Omental fat pad (tissue), 4 donors: ENCODE data around the gene CLIC3. TPM values are rescaled to one million over a fixed set of nuclear protein-coding genes. Genes with fewer than 3 reads are reported as not detected.
A peak's percentile ranks its signal among the peaks of the same experiment; 100 is the strongest.

ENCODE experiments used
- ATAC-seq: fragments of 150-250 bp; one replicate; pipeline ENCODE4 v1.9.1; 2016; ENCODE audit warnings: mild to moderate bottlenecking, moderate library complexity; ENCODE audit not compliant: low FRiP score
- DNase-seq: peaks from one replicate; pipeline ENCODE4 v3.0.0-alpha.2; 2019; ENCODE audit warnings: low spot score
- total RNA-seq, 4 donors: library from RNA; depleted of rRNA; stranded (reverse); fragments of >200 nt; gene quantifications; one replicate each; pipeline ENCODE4 v1.1.0, GENCODE V29; 2016
- TF ChIP-seq, protein P1 (sequence below), 3 donors: fragments of 450-650 bp; IDR thresholded peaks; one replicate each; pipeline ENCODE4 v1.5.1; 2016 to 2017; ENCODE audit warnings: antibody characterized with exemption in 3 of 3, mild to moderate bottlenecking in 3 of 3, moderate library complexity in 2 of 3

CLIC3 gene, protein sequence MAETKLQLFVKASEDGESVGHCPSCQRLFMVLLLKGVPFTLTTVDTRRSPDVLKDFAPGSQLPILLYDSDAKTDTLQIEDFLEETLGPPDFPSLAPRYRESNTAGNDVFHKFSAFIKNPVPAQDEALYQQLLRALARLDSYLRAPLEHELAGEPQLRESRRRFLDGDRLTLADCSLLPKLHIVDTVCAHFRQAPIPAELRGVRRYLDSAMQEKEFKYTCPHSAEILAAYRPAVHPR
- total RNA-seq: 1 to 10 TPM in 3 of 4 donors, under 1 TPM in 1; 0.95 to 9.7 (median 4.7) TPM

DNA sequence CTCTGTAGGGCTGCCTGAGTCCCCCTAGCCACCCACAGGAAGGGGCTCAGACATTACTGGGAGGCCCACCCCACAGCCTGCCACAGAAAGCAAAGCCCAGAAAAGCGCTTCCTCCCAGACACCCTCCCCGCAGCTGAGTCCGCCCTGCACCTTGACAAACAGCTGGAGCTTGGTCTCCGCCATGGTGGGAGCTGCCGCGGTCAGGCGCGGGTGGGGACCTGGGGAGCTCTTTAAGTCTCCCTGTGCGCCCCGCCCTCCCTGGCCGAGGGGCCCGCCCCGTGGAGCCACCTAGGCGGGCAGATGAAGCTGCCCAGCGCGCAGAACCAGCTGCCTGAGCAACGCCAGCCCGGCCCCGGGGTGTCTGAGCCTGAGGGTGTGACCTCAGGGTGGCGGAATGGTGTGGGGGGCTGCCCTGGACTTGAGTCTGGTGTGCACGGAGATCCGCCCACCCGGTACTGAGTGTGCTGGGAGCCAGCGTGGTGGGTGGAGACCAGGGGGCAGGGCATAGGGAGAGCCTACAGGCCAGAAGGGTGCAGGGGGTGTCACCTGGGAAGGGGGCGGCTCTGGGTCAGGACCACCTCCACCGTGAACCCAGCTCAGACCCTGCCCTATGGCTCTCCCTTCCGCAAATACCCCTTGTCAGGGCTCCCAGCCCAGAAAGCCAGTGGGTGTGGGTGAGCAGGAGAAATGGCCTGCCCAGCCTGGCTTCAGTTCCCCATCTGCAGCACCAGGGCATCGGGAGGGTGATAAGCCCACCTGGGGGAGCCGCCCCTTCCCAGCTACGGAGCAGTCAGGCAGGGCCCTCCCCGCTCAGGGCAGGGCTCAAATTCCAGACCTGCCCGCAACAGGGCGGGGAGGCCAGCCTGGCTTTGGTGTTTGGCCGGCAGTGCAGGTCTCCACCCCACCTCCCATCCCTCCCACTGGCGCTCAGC, at the start of gene CLIC3:
Gene CLIC3 (minus strand): TSS at position 208 of the 932 bp plus-strand sequence. CDS start 25 bp downstream, at position 183.
- DNase-seq (no peak), ATAC-seq (peak; percentile 19)
- TF ChIP-seq, protein P1, sequence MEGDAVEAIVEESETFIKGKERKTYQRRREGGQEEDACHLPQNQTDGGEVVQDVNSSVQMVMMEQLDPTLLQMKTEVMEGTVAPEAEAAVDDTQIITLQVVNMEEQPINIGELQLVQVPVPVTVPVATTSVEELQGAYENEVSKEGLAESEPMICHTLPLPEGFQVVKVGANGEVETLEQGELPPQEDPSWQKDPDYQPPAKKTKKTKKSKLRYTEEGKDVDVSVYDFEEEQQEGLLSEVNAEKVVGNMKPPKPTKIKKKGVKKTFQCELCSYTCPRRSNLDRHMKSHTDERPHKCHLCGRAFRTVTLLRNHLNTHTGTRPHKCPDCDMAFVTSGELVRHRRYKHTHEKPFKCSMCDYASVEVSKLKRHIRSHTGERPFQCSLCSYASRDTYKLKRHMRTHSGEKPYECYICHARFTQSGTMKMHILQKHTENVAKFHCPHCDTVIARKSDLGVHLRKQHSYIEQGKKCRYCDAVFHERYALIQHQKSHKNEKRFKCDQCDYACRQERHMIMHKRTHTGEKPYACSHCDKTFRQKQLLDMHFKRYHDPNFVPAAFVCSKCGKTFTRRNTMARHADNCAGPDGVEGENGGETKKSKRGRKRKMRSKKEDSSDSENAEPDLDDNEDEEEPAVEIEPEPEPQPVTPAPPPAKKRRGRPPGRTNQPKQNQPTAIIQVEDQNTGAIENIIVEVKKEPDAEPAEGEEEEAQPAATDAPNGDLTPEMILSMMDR (IDR thresholded peaks at IDR 0.05): no peak

DNA sequence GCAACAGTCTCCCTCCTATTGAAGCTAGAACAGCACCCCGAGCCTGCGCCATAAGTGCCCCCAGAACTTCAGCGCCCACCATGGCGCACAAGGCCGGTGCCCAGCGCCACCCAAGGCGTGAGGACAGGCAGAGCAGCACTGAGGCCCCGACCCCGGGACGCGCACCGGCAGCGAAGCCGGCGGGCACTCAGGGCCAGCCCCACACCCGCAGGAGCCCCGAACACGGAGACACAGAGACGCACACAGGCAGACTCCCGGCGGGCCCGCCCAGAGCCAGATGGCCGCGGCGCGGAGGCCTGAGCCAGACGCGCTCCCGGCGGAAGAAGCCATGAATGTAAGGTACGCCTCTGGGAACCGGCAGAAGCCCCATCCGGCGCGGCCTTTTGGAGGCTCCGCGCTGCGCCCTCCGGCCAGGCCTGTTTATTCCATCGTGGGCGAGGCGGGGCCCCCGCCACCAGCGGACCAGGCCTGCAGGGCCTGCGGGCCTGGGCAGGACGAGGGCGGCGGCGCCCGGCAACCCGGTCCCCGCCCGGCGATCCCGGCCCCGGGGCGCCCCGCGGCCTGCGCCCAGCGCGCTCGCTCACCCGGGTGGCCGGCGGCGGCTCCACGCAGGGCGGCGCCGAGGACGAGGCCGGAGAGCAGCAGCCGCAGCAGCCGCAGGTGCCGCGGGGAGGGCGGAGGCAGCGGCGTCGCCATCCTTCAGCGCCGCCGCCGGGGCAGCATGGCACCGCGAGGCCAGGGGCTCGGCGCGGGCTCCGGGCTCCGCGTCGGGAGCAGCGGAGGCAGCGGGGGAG, 49.1 kb upstream of the CLIC3 start:
- TF ChIP-seq, protein P1 (IDR thresholded peaks at IDR 0.05): no peak
- DNase-seq (no peak), ATAC-seq (peak; percentile 3)

DNA sequence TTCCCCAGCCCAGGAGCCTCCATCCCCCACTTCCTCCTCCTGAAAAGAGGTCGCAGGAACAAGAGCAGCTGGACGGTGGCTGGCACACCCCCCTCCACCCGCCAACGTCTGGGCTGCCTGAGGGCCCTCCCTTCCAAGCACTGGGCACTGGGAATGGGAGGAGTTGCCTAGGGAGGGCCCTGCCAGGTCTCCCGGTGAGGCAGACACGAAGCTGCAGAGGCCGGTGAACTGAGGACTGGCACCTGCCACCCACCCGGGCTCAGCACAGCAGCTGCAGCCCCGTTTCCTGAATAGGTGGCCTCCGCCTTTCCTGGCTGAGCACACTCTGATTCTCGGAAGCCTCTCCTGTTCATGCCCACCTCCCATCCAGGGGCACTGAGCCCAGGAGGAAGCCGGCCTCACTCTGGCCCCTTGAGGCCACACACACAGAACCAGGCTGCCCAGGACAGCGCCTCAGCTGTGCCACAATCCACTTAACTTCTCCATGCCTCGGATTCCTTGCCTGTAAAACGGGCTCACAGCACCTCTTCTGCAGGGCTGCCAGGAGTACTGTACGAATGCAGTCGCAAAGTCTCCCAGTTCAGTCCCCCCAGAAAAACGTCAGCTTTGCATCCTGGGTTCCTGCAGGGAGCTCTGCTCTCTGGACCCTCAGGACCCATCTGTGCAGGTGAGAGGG, 48.3 kb upstream of the CLIC3 start:
- DNase-seq: no peak
- TF ChIP-seq, protein P1 (IDR thresholded peaks at IDR 0.05): no peak
- peak; percentile 15 for ATAC-seq

DNA sequence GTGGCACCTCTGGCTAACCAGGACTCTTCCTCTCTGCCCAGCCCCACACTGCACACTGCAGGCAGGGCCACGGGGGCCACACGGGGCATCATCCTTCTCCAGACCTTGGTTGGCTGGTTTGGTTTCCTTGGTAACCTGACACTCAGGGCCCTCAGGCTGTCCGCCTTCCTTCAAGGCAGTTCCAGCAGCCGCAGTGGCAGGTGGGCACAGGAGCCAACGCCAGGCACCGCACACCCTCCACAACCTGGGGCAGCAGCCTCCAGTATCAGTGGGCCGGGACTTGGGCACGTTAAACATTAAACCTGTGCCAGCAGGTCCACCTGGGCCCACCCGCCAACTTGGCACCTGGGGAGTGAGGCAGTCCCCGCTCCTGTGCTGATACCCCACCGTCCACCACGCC, 47.7 kb upstream of the CLIC3 start:
- ATAC-seq: no peak
- TF ChIP-seq, protein P1 (IDR thresholded peaks at IDR 0.05): no peak
- no peak for DNase-seq

DNA sequence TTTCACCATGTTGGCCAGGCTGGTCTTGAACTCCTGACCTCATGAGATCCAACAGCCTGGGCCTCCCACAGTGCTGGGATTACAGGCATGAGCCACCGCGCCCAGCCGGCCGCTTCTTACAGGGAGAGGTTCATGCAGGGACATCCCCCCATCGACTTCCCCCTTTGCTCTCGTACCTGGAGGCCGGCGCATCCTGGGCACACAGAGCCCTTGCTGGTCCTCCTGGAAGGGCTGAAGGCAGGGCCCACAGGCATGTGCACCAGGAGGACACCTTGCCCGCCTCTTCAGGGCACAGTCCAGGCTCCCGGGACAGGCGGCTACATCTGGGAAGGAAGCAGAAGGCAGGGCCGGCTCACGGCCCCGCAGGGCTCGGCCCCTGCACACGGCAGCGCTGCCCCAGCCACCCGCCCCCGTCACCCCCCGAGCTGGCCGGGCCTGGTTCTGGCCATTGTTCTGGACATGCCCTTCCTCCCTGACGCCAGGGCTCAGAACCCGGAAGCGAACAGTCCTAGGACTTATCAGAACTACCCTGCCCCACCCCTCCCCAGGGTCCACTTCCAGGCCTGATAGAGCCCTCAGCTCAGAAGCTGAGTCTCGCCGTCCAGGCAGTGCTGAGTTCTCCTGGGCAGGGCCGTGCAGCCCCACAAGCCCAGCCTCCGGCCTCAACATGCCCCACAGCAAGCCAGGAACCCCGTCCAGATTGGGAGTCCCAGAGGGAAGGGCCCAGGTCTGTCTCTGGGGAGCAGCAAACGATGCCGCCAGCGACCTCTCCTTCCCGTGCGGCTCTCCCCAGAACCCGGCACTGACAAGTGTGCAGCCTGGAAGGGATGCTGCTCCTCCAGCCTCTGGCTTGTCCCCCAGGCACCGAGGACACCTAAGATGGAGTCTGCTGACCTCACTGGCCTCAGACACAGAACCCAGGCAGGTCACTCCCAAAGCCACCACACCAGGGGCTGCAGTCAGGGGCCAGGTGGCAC, 46.7 kb upstream of the CLIC3 start:
- ATAC-seq: no peak
- no peak for DNase-seq
- TF ChIP-seq, protein P1 (IDR thresholded peaks at IDR 0.05): no peak
